ENCODE data around the gene CPNE4. TPM values are rescaled to one million over a fixed set of nuclear protein-coding genes. Genes with fewer than 3 reads are reported as not detected.

CPNE4 gene
- total and polyA plus RNA-seq, 9 of the 15 experiments (the other 6 are each of a cell fraction or from before 2014, with no cell fraction given) = not detected

- TF ChIP-seq, protein P1, sequence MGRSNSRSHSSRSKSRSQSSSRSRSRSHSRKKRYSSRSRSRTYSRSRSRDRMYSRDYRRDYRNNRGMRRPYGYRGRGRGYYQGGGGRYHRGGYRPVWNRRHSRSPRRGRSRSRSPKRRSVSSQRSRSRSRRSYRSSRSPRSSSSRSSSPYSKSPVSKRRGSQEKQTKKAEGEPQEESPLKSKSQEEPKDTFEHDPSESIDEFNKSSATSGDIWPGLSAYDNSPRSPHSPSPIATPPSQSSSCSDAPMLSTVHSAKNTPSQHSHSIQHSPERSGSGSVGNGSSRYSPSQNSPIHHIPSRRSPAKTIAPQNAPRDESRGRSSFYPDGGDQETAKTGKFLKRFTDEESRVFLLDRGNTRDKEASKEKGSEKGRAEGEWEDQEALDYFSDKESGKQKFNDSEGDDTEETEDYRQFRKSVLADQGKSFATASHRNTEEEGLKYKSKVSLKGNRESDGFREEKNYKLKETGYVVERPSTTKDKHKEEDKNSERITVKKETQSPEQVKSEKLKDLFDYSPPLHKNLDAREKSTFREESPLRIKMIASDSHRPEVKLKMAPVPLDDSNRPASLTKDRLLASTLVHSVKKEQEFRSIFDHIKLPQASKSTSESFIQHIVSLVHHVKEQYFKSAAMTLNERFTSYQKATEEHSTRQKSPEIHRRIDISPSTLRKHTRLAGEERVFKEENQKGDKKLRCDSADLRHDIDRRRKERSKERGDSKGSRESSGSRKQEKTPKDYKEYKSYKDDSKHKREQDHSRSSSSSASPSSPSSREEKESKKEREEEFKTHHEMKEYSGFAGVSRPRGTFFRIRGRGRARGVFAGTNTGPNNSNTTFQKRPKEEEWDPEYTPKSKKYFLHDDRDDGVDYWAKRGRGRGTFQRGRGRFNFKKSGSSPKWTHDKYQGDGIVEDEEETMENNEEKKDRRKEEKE (IDR thresholded peaks at IDR 0.05; ENCODE audit: borderline replicate concordance in 1 of 2, control insufficient read depth in 1 of 2, low read depth in 2 of 2, low read length in 1 of 2) = no peak
- no peak for TF ChIP-seq IRF1 (CRISPR knock-in tag; IDR thresholded peaks at IDR 0.05; ENCODE audit: borderline replicate concordance)
- TF ChIP-seq, protein P2, sequence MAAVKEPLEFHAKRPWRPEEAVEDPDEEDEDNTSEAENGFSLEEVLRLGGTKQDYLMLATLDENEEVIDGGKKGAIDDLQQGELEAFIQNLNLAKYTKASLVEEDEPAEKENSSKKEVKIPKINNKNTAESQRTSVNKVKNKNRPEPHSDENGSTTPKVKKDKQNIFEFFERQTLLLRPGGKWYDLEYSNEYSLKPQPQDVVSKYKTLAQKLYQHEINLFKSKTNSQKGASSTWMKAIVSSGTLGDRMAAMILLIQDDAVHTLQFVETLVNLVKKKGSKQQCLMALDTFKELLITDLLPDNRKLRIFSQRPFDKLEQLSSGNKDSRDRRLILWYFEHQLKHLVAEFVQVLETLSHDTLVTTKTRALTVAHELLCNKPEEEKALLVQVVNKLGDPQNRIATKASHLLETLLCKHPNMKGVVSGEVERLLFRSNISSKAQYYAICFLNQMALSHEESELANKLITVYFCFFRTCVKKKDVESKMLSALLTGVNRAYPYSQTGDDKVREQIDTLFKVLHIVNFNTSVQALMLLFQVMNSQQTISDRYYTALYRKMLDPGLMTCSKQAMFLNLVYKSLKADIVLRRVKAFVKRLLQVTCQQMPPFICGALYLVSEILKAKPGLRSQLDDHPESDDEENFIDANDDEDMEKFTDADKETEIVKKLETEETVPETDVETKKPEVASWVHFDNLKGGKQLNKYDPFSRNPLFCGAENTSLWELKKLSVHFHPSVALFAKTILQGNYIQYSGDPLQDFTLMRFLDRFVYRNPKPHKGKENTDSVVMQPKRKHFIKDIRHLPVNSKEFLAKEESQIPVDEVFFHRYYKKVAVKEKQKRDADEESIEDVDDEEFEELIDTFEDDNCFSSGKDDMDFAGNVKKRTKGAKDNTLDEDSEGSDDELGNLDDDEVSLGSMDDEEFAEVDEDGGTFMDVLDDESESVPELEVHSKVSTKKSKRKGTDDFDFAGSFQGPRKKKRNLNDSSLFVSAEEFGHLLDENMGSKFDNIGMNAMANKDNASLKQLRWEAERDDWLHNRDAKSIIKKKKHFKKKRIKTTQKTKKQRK (IDR thresholded peaks at IDR 0.05; ENCODE audit: borderline replicate concordance, low read depth, low read length) = no peak
- TF ChIP-seq RAD21 (CRISPR knock-in tag; conservative IDR thresholded peaks at IDR 0.05 in 1 of 2, IDR thresholded peaks at IDR 0.05 in 1 of 2) = peak; percentile 57 to 63
- no peak for TF ChIP-seq ZBTB34 (CRISPR knock-in tag; IDR thresholded peaks at IDR 0.05)
- TF ChIP-seq, protein P3, sequence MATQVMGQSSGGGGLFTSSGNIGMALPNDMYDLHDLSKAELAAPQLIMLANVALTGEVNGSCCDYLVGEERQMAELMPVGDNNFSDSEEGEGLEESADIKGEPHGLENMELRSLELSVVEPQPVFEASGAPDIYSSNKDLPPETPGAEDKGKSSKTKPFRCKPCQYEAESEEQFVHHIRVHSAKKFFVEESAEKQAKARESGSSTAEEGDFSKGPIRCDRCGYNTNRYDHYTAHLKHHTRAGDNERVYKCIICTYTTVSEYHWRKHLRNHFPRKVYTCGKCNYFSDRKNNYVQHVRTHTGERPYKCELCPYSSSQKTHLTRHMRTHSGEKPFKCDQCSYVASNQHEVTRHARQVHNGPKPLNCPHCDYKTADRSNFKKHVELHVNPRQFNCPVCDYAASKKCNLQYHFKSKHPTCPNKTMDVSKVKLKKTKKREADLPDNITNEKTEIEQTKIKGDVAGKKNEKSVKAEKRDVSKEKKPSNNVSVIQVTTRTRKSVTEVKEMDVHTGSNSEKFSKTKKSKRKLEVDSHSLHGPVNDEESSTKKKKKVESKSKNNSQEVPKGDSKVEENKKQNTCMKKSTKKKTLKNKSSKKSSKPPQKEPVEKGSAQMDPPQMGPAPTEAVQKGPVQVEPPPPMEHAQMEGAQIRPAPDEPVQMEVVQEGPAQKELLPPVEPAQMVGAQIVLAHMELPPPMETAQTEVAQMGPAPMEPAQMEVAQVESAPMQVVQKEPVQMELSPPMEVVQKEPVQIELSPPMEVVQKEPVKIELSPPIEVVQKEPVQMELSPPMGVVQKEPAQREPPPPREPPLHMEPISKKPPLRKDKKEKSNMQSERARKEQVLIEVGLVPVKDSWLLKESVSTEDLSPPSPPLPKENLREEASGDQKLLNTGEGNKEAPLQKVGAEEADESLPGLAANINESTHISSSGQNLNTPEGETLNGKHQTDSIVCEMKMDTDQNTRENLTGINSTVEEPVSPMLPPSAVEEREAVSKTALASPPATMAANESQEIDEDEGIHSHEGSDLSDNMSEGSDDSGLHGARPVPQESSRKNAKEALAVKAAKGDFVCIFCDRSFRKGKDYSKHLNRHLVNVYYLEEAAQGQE (IDR thresholded peaks at IDR 0.05; ENCODE audit: borderline replicate concordance) = peak; percentile 50; the same call in 1 of the 2 replicates
- TF ChIP-seq, protein P3 (CRISPR knock-in tag; IDR thresholded peaks at IDR 0.05; ENCODE audit: low read depth) = no peak
- 0 out of 2 replicates have a peak, but pooled peaks have one; percentile 29 for TF ChIP-seq SMC3 (conservative IDR thresholded peaks at IDR 0.05; ENCODE audit: insufficient read depth, low read depth, low read length)
Measured at GRCh38 chr3:131549340-131549739, 485.5 kb downstream of the CPNE4 start (continued).

Data from K562 (cell line).